ENCODE data around the gene ZBTB21. TPM values are rescaled to one million over a fixed set of nuclear protein-coding genes. Genes with fewer than 3 reads are reported as not detected.

Gene ZBTB21
- total RNA-seq, 2 donors from 2014 or later = 17.3 to 23.1 TPM

DNA sequence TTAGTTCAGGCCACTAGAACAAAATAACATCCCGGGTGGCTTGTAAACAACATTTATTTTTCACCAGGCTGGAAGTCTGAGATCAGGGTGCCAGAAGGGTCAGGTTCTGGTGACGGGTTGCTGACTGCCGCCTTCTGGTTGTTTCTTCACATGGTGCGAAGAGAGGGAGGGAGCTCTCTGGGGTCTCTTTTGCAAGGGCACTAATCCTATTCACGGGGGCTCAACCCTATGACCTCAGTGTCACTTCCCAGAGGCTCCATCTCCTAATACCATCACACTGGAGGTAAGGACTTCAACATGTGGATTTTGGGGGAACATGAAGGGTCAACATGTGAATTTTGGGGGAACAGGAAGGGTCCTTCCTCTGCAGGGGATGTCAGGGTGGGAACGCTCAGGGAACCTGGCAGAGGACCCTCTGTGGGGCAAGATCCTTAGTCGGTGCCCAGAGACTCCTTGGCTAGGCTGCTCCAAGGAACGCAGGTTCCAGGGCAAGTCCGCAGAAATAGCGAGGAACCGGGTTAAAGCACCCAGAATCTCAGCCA lies 47.7 kb downstream of the ZBTB21 start:
- H3K9me3 Mint-ChIP-seq = no peaks in the 10 kb centered on the region
- no peaks in the 10 kb centered on the region for H3K36me3 Mint-ChIP-seq (ENCODE audit: low read depth)
- H3K27ac Mint-ChIP-seq = no peak overlapping the region
- TF ChIP-seq, protein P1, sequence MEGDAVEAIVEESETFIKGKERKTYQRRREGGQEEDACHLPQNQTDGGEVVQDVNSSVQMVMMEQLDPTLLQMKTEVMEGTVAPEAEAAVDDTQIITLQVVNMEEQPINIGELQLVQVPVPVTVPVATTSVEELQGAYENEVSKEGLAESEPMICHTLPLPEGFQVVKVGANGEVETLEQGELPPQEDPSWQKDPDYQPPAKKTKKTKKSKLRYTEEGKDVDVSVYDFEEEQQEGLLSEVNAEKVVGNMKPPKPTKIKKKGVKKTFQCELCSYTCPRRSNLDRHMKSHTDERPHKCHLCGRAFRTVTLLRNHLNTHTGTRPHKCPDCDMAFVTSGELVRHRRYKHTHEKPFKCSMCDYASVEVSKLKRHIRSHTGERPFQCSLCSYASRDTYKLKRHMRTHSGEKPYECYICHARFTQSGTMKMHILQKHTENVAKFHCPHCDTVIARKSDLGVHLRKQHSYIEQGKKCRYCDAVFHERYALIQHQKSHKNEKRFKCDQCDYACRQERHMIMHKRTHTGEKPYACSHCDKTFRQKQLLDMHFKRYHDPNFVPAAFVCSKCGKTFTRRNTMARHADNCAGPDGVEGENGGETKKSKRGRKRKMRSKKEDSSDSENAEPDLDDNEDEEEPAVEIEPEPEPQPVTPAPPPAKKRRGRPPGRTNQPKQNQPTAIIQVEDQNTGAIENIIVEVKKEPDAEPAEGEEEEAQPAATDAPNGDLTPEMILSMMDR (conservative IDR thresholded peaks at IDR 0.05) = peak; percentile 19
- WGBS, 2 experiments (ENCODE audit: insufficient coverage in 1 of 2, insufficient read length in 1 of 2) = 90 to 92% methylated on average over 10 to 11 of the region's 11 CpGs
- Histone ChIP-seq H3K4me3 (ENCODE audit: low read length) (no peak overlapping the region), H3K4me1 (ENCODE audit: control insufficient read depth, insufficient read depth, low read length) (peaks cover 3% of the 10 kb centered on the region), H3K9me3 (ENCODE audit: control insufficient read depth, low read length) (no peaks in the 10 kb centered on the region), H3K27me3 (ENCODE audit: control insufficient read depth, insufficient read depth, low read length, poor library complexity, severe bottlenecking) (no peaks in the 10 kb centered on the region), H3K27ac (ENCODE audit: low read depth, low read length) (no peak overlapping the region), H3K9ac (ENCODE audit: extremely low read depth, low read length, poor library complexity, severe bottlenecking) (no peak overlapping the region), H3K36me3 (ENCODE audit: control insufficient read depth, insufficient read depth, low read length) (no peaks in the 10 kb centered on the region)
- H3K4me1 Mint-ChIP-seq = peaks cover 8% of the 10 kb centered on the region
- peaks cover 3% of the 10 kb centered on the region for H3K27me3 Mint-ChIP-seq (ENCODE audit: insufficient read depth)
- H3K4me3 Mint-ChIP-seq = no peak overlapping the region
- peak; percentile 40 for DNase-seq

DNA sequence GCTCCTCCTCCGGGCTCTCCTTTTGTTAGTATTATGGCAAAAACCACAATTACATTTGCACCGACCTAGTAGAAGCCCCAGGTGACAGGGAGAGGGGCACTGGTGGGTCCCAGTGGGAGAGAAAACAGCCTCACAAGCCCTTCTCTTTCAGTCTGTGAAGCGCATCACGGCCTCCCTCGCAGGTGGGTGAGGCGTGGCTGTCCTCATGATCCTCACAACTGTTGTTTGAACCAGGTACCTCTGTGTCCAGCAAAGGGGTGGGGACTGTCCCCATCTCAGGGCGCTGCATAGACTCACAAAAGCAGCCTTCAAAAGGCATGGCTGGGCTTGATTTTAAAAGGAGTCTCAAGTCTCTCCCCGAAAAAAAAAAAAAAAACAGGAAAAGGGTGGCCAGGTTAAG lies 48.4 kb downstream of the ZBTB21 start:
- peaks cover 3% of the 10 kb centered on the region for H3K27me3 Mint-ChIP-seq (ENCODE audit: insufficient read depth)
- peaks cover 3% of the 10 kb centered on the region for H3K4me1 Mint-ChIP-seq
- H3K27ac Mint-ChIP-seq = no peak overlapping the region
- Histone ChIP-seq H3K9ac (ENCODE audit: extremely low read depth, low read length, poor library complexity, severe bottlenecking) (no peak overlapping the region), H3K4me3 (ENCODE audit: low read length) (no peak overlapping the region), H3K36me3 (ENCODE audit: control insufficient read depth, insufficient read depth, low read length) (no peaks in the 10 kb centered on the region), H3K27me3 (ENCODE audit: control insufficient read depth, insufficient read depth, low read length, poor library complexity, severe bottlenecking) (no peaks in the 10 kb centered on the region), H3K9me3 (ENCODE audit: control insufficient read depth, low read length) (no peaks in the 10 kb centered on the region), H3K27ac (ENCODE audit: low read depth, low read length) (no peak overlapping the region), H3K4me1 (ENCODE audit: control insufficient read depth, insufficient read depth, low read length) (peaks cover 2% of the 10 kb centered on the region)
- TF ChIP-seq, protein P1 (conservative IDR thresholded peaks at IDR 0.05) = no peak
- 79 to 87% methylated on average over 3 to 8 of the region's 8 CpGs for WGBS, 2 experiments (ENCODE audit: insufficient coverage in 1 of 2, insufficient read length in 1 of 2)
- no peaks in the 10 kb centered on the region for H3K9me3 Mint-ChIP-seq
- H3K4me3 Mint-ChIP-seq = no peak overlapping the region
- DNase-seq = peak; percentile 41
- H3K36me3 Mint-ChIP-seq (ENCODE audit: low read depth) = no peaks in the 10 kb centered on the region

DNA sequence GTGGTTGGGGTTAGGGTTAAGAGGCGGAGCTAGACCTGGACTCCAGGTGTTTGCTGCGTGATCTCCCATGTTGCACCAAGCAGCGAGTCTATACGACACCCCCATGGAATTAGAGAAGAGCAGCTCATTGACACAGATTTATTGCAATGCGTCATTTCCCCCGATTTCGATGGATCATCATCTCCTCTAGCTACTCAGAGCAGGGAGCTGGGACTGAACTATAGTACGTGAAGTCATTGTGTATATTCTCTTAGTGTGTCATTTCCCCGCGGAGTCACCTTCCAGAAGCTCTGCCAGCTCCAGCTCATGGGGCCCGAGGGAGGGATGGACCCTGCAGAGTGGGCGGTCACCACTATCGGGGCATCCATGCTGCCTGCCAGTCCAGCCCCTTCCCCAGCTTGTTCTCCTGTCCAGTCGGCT lies 48.9 kb downstream of the ZBTB21 start:
- H3K27ac Mint-ChIP-seq = no peak overlapping the region

More for the DNA sequence above, 48.9 kb downstream of the ZBTB21 start:
- DNase-seq = peak; percentile 32
- H3K4me1 ChIP-seq (ENCODE audit: control insufficient read depth, insufficient read depth, low read length) = peaks cover 2% of the 10 kb centered on the region
- no peaks in the 10 kb centered on the region for H3K9me3 ChIP-seq (ENCODE audit: control insufficient read depth, low read length)
- Mint-ChIP-seq H3K9me3 (no peaks in the 10 kb centered on the region), H3K27me3 (ENCODE audit: insufficient read depth) (peaks cover 3% of the 10 kb centered on the region), H3K36me3 (ENCODE audit: low read depth) (no peaks in the 10 kb centered on the region), H3K4me1 (peaks cover 3% of the 10 kb centered on the region), H3K4me3 (no peak overlapping the region)
- no peak overlapping the region for H3K9ac ChIP-seq (ENCODE audit: extremely low read depth, low read length, poor library complexity, severe bottlenecking)
- no peaks in the 10 kb centered on the region for H3K27me3 ChIP-seq (ENCODE audit: control insufficient read depth, insufficient read depth, low read length, poor library complexity, severe bottlenecking)
- no peaks in the 10 kb centered on the region for H3K36me3 ChIP-seq (ENCODE audit: control insufficient read depth, insufficient read depth, low read length)
- WGBS, 2 experiments (ENCODE audit: insufficient coverage in 1 of 2, insufficient read length in 1 of 2) = 88 to 93% methylated on average over 9 to 14 of the region's 14 CpGs
- TF ChIP-seq, protein P1 (conservative IDR thresholded peaks at IDR 0.05) = no peak
- no peak overlapping the region for H3K4me3 ChIP-seq (ENCODE audit: low read length)
- no peak overlapping the region for H3K27ac ChIP-seq (ENCODE audit: low read depth, low read length)

Data from endodermal cell (in vitro differentiated cells).